AG09309 (cell line): ENCODE measurements around the gene NQO1.
"Not testable (repeated sequence)": the region's sequence is repeated elsewhere in the genome, so short reads cannot be mapped to it uniquely, and the experiment has no call there.

Experiments used
- DNase-seq: peaks from one replicate; pipeline ENCODE4 v3.0.0-alpha.2; 2010; ENCODE audit warnings: low read depth
- H3K4me3 ChIP-seq: 2 replicates; pipeline ENCODE4 v1.5.1; 2011; ENCODE audit warnings: mild to moderate bottlenecking, low read depth, low read length, moderate library complexity; ENCODE audit not compliant: control insufficient read depth
- CTCF ChIP-seq: IDR thresholded peaks from 2 replicates; pipeline ENCODE4 v1.5.1; 2011; ENCODE audit warnings: mild to moderate bottlenecking, low read depth, low read length, inconsistent platforms; ENCODE audit not compliant: insufficient read depth, control insufficient read depth; ENCODE audit errors: missing control alignments

Gene NQO1

GRCh38 chr16:69744363-69745231, 18.2 kb upstream of the NQO1 start:
- no peak for TF ChIP-seq CTCF
- H3K4me3 ChIP-seq: no peak overlapping the region
- DNase-seq: no peak

- TF ChIP-seq CTCF: no peak
- no peak for DNase-seq
- H3K4me3 ChIP-seq: no peak overlapping the region
Observed at GRCh38 chr16:69741951-69742904, 15.9 kb upstream of the NQO1 start.

- DNase-seq: no peak
- no peak overlapping the region for H3K4me3 ChIP-seq
- TF ChIP-seq CTCF: no peak
Observed at GRCh38 chr16:69741519-69741918, 15.2 kb upstream of the NQO1 start.

- no peak for DNase-seq
- no peak for TF ChIP-seq CTCF
Observed at GRCh38 chr16:69732101-69732500, 5.7 kb upstream of the NQO1 start.

GRCh38 chr16:69731280-69731679, 4.9 kb upstream of the NQO1 start:
- not testable (repeated sequence) for H3K4me3 ChIP-seq, DNase-seq

More at GRCh38 chr16:69732101-69732500, 5.7 kb upstream of the NQO1 start:
- H3K4me3 ChIP-seq: no peak overlapping the region

GRCh38 chr16:69729030-69729429, 2.7 kb upstream of the NQO1 start:
- H3K4me3 ChIP-seq, DNase-seq: not testable (repeated sequence)

- no peak overlapping the region for H3K4me3 ChIP-seq
- DNase-seq: no peak
- no peak for TF ChIP-seq CTCF
Observed at GRCh38 chr16:69727916-69728270, 1.5 kb upstream of the NQO1 start.
